Esophagus squamous epithelium (tissue), 5 donors: ENCODE data around the gene EFCAB13. TPM values are rescaled to one million over a fixed set of nuclear protein-coding genes. Genes with fewer than 3 reads are reported as not detected.

Source experiments
- DNase-seq: peaks from one replicate; lab custom pipeline; 2025; lab: John Stamatoyannopoulos, UW
- H3K27ac ChIP-seq, 4 donors: fragments of 200-600 bp; sonication (generic); one replicate each; pipeline ENCODE4 v1.5.1; 2016 to 2019; ENCODE audit warnings: mild to moderate bottlenecking in 1 of 4
- H3K27me3 ChIP-seq, 4 donors: fragments of 200-600 bp; sonication (generic); 1 replicate in 3 of 4; 2 replicates in 1 of 4; pipeline versions ENCODE4 v1.5.1 to v1.6.0; 2017 to 2021; ENCODE audit warnings: antibody characterized with exemption in 1 of 4
- H3K36me3 ChIP-seq, 3 donors: fragments of 200-600 bp; sonication (generic); one replicate each; pipeline ENCODE4 v1.5.1; 2016 to 2019
- H3K4me1 ChIP-seq, 3 donors: fragments of 200-600 bp; sonication (generic); one replicate each; pipeline ENCODE4 v1.5.1; 2017 to 2019
- H3K4me3 ChIP-seq, 4 donors: fragments of 200-600 bp; sonication (generic); 1 replicate in 3 of 4; 2 replicates in 1 of 4; pipeline ENCODE4 v1.5.1; 2016 to 2019; ENCODE audit warnings: mild to moderate bottlenecking in 2 of 4, moderate library complexity in 1 of 4
- H3K9me3 ChIP-seq, 3 donors: fragments of 200-600 bp; sonication (generic); one replicate each; pipeline ENCODE4 v1.5.1; 2016 to 2019
- CTCF ChIP-seq, 6 experiments: fragments of 450-650 bp in 4 of 6; fragments of 200-600 bp in 2 of 6; sonication (generic) in 2 of 6; IDR thresholded peaks; one replicate each; pipeline ENCODE4 v1.5.1; 2016 to 2019; ENCODE audit warnings: antibody characterized with exemption in 6 of 6, mild to moderate bottlenecking in 4 of 6, moderate library complexity in 4 of 6
- POLR2A ChIP-seq, 4 donors: fragments of 450-650 bp; IDR thresholded peaks; one replicate each; pipeline ENCODE4 v1.6.1; 2017; ENCODE audit warnings: antibody characterized with exemption in 4 of 4, mild to moderate bottlenecking in 4 of 4, moderate library complexity in 3 of 4
- WGBS, 2 donors: methylation state at CpG; one replicate each; pipeline ENCODE4 v1.1.5; 2018; 5-methylcytosine and 5-hydroxymethylcytosine counted together
- intact Hi-C: fragments of 100-400 bp; cut with DNase I; formaldehyde crosslinking; loops from one replicate; pipeline ENCODE4 v1.15.0; 2022
- total RNA-seq, 4 donors: library from RNA; depleted of rRNA; stranded (reverse); fragments of >200 nt; gene quantifications; one replicate each; pipeline ENCODE4 v1.1.0, GENCODE V29; 2016
- donor health status: DM: yes; HTN: yes; CAD: no.

Gene EFCAB13
- total RNA-seq, 4 donors from 2014 or later, result 0.31 to 6.7 (median 2.4) TPM

GRCh38 chr17:47288531-47289116, 35.1 kb upstream of the EFCAB13 start:
- Histone ChIP-seq H3K9me3 (no peaks in the 10 kb centered on the region), H3K27ac (no peak overlapping the region), H3K4me1 (peaks cover 0 to under 1% (median 0%) of the 10 kb centered on the region in 3 donors), H3K36me3 (peaks cover 0 to 8% (median 0%) of the 10 kb centered on the region in 3 donors), H3K27me3 (no peaks in the 10 kb centered on the region), H3K4me3 (no peak overlapping the region)
- 76 to 81% methylated on average over 6 of the region's 6 CpGs for WGBS, 2 donors
- TF ChIP-seq CTCF (IDR thresholded peaks at IDR 0.05) (no peak), POLR2A (IDR thresholded peaks at IDR 0.05) (no peak)
- DNase-seq, result no peak
- intact Hi-C loops, result no loop called here

DNA sequence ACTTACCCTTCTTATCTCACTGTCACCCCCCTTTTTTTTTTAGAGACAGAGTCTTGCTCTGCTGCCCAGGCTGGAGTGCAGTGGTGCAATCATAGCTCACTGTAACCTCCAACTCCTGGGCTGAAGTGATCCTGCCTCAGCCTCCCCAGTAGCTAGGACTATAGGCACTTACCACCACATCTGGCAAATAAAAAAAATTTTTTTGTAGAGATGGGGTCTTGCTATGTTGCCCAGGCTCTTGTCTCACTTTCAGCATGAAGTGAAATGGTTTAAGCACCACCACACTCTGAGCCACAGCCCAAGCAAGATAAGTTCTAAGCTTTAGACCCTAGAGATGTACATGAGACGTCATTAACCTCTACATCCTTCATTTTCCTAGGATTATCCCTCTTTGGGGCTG, 34.5 kb upstream of the EFCAB13 start:
- H3K27me3 ChIP-seq, result no peaks in the 10 kb centered on the region
- no peak for DNase-seq
- peaks cover 0 to 8% (median 0%) of the 10 kb centered on the region in 3 donors for H3K36me3 ChIP-seq
- 50 to 82% methylated on average over 1 of the region's 1 CpG for WGBS, 2 donors
- intact Hi-C loops, result no loop called here
- no peaks in the 10 kb centered on the region for H3K9me3 ChIP-seq
- no peak overlapping the region for H3K27ac ChIP-seq
- peaks cover 0 to 8% (median 0%) of the 10 kb centered on the region in 3 donors for H3K4me1 ChIP-seq
- no peak overlapping the region for H3K4me3 ChIP-seq
- no peak for TF ChIP-seq POLR2A (IDR thresholded peaks at IDR 0.05)
- TF ChIP-seq CTCF (IDR thresholded peaks at IDR 0.05), result no peak

DNA sequence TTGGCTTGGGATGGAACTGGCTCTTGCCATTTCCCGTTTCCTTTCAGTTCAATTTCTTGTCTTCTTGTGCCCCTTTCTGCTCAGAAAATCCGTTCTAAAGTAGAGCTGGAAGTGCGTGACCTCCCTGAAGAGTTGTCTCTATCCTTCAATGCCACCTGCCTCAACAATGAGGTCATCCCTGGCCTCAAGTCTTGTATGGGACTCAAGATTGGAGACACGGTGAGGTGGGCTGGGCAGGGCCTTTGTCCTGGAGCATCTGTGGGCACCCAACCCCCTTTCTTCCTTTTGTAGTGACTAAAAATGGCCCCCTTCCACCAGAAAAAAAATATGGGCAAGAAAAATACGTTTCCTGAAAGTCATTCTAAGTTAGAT, 32.9 kb upstream of the EFCAB13 start:
- no peak overlapping the region for H3K4me3 ChIP-seq

DNA sequence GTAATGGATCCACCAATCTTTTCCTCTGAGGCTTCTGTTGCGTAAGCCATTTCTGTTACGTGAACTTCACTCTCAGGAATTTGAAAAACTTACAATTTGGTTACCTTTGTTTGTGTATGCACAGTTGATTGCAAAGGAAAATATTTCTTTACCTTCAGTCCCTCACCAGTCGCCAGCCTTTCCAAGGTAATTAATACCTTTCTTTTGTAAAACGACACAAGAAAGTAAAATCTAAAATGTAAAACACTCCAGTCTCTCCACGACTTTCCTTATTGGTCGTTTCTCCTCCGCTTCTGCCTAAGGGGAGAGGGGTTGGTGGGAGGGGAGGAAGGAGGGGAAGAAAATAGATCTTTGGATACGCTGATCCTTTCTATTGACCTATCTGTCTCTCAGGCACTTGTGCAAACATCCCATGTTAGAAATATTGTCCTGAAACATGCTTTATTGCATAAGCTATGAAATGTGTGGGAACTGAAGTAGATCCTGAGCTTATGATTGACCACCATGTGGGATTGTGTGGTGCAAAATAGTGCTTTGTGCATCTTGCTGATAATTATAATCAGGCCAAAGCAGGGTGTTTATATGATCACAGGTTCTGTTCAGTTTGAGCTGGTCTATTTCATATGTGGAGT, 32.4 kb upstream of the EFCAB13 start:
- H3K4me3 ChIP-seq, result no peak overlapping the region
- intact Hi-C loops, result no loop called here
- 56 to 78% methylated on average over 8 of the region's 8 CpGs for WGBS, 2 donors
- TF ChIP-seq CTCF (IDR thresholded peaks at IDR 0.05), result no peak
- TF ChIP-seq POLR2A (IDR thresholded peaks at IDR 0.05), result no peak
- H3K27me3 ChIP-seq, result no peaks in the 10 kb centered on the region
- peaks cover 0 to 8% (median 0%) of the 10 kb centered on the region in 3 donors for H3K36me3 ChIP-seq
- H3K4me1 ChIP-seq, result peaks cover 0 to 21% (median 11%) of the 10 kb centered on the region in 3 donors
- DNase-seq, result no peak
- H3K9me3 ChIP-seq, result no peaks in the 10 kb centered on the region
- H3K27ac ChIP-seq, result no peak overlapping the region

More for the DNA sequence above, 32.9 kb upstream of the EFCAB13 start:
- no peaks in the 10 kb centered on the region for H3K9me3 ChIP-seq
- no peak for TF ChIP-seq CTCF (IDR thresholded peaks at IDR 0.05)
- TF ChIP-seq POLR2A (IDR thresholded peaks at IDR 0.05), result no peak
- peaks cover 0 to 21% (median 11%) of the 10 kb centered on the region in 3 donors for H3K4me1 ChIP-seq
- DNase-seq, result no peak
- no peak overlapping the region for H3K27ac ChIP-seq
- intact Hi-C loops, result no loop called here
- H3K36me3 ChIP-seq, result peaks cover 0 to 8% (median 0%) of the 10 kb centered on the region in 3 donors
- 52 to 66% methylated on average over 5 of the region's 5 CpGs for WGBS, 2 donors
- H3K27me3 ChIP-seq, result no peaks in the 10 kb centered on the region

- no peak for DNase-seq
- no peaks in the 10 kb centered on the region for H3K27me3 ChIP-seq
- 86 to 89% methylated on average over 5 to 6 of the region's 14 CpGs for WGBS, 2 donors
Observed at GRCh38 chr17:47292206-47292605, 31.5 kb upstream of the EFCAB13 start.

More at GRCh38 chr17:47292206-47292605, 31.5 kb upstream of the EFCAB13 start:
- peaks cover 0 to 8% (median 0%) of the 10 kb centered on the region in 3 donors for H3K36me3 ChIP-seq
- TF ChIP-seq CTCF (IDR thresholded peaks at IDR 0.05) (no peak), POLR2A (IDR thresholded peaks at IDR 0.05) (no peak)
- H3K4me3 ChIP-seq, result no peak overlapping the region
- peaks cover 0 to 21% (median 11%) of the 10 kb centered on the region in 3 donors for H3K4me1 ChIP-seq
- H3K27ac ChIP-seq, result no peak overlapping the region
- intact Hi-C loops, result no loop called here
- no peaks in the 10 kb centered on the region for H3K9me3 ChIP-seq
